Fibroblast of villous mesenchyme (primary cell): ENCODE measurements around the gene MOV10L1. TPM values are rescaled to one million over a fixed set of nuclear protein-coding genes. Genes with fewer than 3 reads are reported as not detected.

Experiments used
- DNase-seq: peaks from one replicate; pipeline ENCODE4 v3.0.0-alpha.2; 2010; ENCODE audit warnings: low read depth
- H3K4me3 ChIP-seq: 2 replicates; pipeline ENCODE4 v1.5.1; 2011; ENCODE audit warnings: low read depth, mild to moderate bottlenecking, low read length
- total RNA-seq: library from RNA; depleted of rRNA; stranded (reverse); fragments of >200 nt; gene quantifications from 2 replicates; pipeline ENCODE4 v1.2.3, GENCODE V29; 2012
- TF ChIP-seq, protein P1 (sequence below): IDR thresholded peaks from 2 replicates; pipeline ENCODE4 v1.5.1; 2012; ENCODE audit warnings: low read depth, mild to moderate bottlenecking, low read length; ENCODE audit not compliant: insufficient read depth

The MOV10L1 gene
- total RNA-seq, 1 donor = 10.8 TPM

DNA sequence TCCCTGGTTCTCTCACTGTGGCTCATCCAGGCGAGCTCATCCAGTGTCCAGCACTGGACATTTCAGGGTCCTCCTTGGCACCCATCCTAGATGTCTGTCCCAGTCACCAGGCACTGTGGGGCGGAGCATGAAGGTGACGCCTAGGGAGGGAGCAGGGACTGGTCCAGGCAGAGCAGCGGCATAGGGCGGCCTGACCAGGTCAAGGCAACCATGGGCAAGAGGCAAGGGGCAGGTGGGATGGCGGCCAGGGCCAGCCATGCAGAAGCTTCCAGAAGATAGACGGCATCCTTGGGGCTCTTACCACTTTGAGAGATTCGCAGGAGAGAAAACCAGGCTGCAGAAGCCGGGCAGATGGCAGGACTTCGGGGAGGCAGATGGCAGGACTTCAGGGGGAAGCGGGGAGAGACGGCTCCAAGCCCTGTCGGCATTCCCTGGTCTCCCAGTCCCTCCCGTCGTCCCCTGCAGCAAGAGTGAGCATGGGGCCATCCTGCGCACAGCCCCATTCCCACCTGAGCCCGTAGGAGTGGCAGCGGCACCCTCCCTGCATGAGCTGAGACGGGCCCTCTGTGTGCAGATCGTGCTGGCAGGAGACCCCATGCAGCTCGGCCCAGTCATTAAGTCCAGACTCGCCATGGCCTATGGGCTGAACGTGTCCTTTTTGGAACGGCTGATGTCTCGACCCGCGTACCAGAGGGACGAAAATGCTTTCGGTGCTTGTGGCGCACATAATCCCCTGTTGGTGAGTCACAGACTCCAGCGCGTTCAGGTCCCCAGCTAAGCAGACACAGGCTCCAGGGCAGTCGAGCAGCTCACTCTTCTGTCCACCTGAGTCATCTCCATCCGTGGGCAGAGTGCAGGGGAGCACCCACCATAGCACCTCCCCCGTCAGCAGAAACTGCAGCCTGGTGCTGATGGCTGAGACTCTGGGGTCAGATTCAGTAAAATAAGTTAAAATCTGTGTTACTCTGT lies 60.6 kb downstream of the MOV10L1 start:
- H3K4me3 ChIP-seq = no peak overlapping the region
- TF ChIP-seq, protein P1, sequence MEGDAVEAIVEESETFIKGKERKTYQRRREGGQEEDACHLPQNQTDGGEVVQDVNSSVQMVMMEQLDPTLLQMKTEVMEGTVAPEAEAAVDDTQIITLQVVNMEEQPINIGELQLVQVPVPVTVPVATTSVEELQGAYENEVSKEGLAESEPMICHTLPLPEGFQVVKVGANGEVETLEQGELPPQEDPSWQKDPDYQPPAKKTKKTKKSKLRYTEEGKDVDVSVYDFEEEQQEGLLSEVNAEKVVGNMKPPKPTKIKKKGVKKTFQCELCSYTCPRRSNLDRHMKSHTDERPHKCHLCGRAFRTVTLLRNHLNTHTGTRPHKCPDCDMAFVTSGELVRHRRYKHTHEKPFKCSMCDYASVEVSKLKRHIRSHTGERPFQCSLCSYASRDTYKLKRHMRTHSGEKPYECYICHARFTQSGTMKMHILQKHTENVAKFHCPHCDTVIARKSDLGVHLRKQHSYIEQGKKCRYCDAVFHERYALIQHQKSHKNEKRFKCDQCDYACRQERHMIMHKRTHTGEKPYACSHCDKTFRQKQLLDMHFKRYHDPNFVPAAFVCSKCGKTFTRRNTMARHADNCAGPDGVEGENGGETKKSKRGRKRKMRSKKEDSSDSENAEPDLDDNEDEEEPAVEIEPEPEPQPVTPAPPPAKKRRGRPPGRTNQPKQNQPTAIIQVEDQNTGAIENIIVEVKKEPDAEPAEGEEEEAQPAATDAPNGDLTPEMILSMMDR = no peak
- DNase-seq = no peak

DNA sequence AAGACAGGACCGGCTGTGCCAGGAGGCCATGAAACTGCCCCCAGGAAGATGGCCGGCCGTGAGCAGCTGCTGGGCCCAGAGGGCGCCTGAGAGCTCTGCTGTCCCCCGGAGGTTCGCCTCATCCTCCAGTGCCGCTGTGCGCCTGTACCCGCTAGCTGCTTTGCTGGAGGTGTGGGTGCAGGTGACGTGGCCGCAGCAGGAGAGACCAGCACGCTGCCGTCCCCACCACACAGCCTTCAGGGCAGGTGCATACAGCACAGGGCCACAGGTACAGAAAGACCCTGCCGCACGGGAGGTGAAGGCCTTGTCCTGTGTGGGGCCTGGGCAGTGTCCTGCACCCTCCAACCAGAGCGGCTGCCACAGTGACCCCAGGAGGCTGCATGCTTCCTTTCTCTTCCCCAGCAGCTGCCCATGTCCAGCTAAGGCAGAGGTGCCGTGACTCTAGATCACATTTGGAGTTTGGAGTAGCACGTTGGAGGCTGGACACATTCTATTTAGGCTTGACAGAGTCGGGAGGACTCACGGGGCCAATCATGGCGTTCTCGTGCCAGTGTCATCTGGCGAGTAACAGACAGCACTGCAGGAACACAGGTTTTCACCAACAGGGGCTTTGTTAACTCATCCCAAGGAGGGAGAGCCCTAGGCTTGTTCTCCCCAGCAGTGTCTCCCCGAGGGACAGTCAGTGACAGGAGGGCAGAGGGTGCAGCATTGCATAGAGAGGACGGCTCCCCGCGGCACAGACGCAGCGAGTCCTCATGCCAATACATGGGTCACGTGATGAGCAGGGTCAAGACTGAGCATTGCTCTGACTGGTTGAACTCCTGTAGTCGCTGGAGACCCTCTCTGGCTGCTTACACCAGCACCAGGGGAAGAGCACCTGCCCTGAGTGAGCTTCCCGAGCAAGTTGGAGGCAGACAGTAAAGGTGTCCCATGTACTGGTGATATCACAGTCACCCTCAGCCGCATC lies 62.0 kb downstream of the MOV10L1 start:
- no peak for DNase-seq
- H3K4me3 ChIP-seq = no peak overlapping the region
- TF ChIP-seq, protein P1 = no peak

DNA sequence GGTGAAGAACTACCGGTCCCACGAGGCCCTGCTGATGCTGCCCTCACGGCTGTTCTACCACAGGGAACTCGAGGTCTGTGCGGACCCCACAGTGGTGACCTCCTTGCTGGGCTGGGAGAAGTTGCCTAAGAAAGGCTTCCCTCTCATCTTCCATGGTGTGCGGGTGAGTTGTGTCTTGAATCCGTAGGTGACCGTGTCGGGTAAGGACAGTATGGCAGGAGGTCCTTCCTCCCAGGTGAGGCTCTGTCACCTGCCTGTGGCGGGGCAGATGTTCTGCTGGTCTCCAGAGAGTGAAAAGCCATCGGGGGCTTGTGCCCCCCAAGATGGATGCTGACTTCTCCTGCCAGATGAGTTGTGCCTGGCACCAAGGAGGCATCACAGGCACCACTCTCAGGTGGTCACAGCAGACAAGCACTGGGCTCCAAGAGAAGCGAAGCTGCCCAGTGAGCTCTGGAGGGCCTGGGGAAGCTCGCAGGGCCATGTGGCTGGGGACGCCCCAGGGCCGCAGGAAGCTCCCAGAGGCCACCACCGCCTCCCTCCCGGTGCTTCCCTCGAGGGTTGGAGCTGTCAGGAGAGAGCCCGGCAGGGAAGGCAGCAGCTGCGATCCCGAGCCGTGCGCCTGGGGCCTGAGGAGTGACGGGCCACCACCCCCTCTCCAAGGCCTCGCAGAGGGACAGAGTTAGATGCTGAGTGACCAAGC lies 63.4 kb downstream of the MOV10L1 start:
- TF ChIP-seq, protein P1 = no peak

DNA sequence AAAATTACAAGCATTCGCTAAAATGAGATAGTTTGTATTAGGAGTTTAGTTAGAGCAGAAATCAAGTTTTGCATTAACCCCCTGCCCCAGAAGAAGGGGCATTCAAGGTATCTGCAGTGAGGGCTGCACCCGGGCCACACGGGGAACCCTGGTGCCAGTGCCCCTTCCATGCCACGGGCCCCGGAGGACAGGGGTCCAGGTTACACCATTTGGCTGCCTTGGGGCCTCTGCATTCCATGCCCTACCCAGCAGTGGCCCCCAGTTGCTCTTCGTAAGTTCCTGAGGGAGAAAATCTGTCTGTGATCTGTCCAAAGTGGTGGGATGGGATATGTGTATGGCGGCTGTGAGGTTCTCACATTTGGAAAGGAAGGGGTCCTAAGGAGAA lies 63.9 kb downstream of the MOV10L1 start:
- no peak for DNase-seq
- TF ChIP-seq, protein P1 = no peak
- no peak overlapping the region for H3K4me3 ChIP-seq

More for the DNA sequence above, 63.4 kb downstream of the MOV10L1 start:
- H3K4me3 ChIP-seq = no peak overlapping the region
- DNase-seq = no peak

GRCh38 chr22:50157709-50158375 lies 68.0 kb downstream of the MOV10L1 start:
- no peak overlapping the region for H3K4me3 ChIP-seq
- TF ChIP-seq, protein P1 = no peak
- DNase-seq = no peak

DNA sequence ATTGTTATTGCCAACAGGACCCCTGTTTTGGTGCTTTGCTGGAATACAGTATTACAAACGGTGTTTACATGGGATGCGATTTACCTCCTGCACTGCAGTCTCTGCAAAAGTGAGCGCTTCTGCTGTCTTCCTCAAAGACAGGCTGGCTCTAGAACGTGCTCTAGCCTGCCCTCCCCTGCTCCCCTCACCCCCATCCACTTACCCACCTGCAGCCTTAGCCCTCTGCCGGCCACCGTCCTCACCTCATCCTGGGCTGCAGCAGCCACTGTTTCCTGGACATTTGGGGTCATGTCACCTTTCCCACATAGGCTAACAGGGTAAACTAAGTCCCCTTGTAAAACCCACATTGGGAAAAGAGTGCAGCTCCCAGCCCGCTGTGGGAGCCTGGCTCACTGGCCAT lies 71.1 kb downstream of the MOV10L1 start:
- TF ChIP-seq, protein P1 = no peak
- no peak for DNase-seq

More for the DNA sequence above, 71.1 kb downstream of the MOV10L1 start:
- no peak overlapping the region for H3K4me3 ChIP-seq
